Measurements from ENCODE around the gene SMIM1.

DNA sequence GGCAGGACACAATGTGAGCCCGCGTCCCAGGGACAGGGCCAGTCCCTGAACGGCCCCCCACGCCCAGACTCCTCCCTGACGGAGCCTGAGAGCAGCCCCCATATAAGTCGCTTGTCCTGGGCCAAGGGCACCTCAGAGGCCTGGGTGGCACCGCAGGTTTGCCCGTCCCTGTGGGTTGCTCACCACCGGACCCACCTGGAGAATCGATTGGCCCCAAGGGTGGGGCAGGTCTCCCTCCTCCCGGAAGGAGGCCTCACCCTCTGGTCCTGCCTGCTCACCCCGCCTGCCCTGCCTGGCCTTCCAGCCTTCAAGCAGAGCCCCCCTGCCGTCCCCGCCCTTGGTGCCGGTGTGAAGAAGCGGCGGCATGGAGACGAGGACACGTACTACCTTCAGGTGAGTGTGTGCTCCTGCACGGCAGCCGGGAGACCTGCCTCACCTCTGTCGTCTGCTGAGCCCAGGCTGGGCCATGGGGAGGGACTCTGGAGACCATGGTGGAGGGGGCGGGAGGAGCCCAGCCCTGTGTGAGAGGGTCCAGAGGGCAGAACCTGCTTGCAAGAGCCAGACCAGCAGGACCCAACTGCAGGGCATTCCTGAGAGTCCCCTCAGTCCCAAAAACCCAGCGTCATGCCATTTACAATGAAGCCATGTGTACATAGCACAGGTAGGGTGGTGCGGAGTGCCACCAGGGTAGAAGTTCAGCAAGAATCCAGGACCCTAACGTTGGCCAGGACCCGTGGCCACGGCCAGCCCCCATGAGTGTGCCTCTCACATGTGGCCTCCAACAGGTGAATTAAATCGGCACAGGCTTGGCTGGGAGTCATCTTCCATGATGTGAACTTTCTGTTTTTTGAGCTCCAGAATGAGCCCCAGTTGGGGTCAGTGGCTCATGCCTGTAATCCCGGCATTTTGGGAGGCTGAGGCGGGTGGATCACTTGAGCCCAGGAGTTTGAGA, 44.4 kb upstream of the SMIM1 start:
- TF ChIP-seq EZH2 (IDR thresholded peaks at IDR 0.05; ENCODE audit: insufficient read depth, poor library complexity, severe bottlenecking) (no peak), EZH2phosphoT487 (IDR thresholded peaks at IDR 0.05; ENCODE audit: insufficient read depth, low read depth) (no peak)
